Activated CD4-positive, alpha-beta T cell treated with anti-CD3 and anti-CD28 coated beads, Interleukin-2, amount 10 ng/mL, durations not matched to agents 7 days and 5 days (primary cell): ENCODE results near the gene SCRT2. TPM values are rescaled to one million over a fixed set of nuclear protein-coding genes. Genes with fewer than 3 reads are reported as not detected.
"Not testable (repeated sequence)": the region's sequence is repeated elsewhere in the genome, so short reads cannot be mapped to it uniquely, and the experiment has no call there.

Source experiments
- CTCF ChIA-PET: fragments of 350-600 bp; sonication (Branson Sonifier 250); formaldehyde crosslinking; loops from one replicate; lab custom pipeline; 2021; ENCODE audit warnings: antibody characterized with exemption; lab: Charles Lee
- POLR2A ChIA-PET: fragments of 350-600 bp; sonication (Branson Sonifier 250); formaldehyde crosslinking; loops from one replicate; lab custom pipeline; 2021; ENCODE audit warnings: antibody characterized with exemption; lab: Charles Lee
- DNase-seq: peaks from one replicate; pipeline ENCODE4 v3.0.0-alpha.2; 2020
- H3K27ac Mint-ChIP-seq: one replicate; pipeline ENCODE4 v1.8.0; 2021; ENCODE audit warnings: mild to moderate bottlenecking, moderate library complexity, mixed read lengths
- H3K27me3 Mint-ChIP-seq: one replicate; pipeline ENCODE4 v1.8.0; 2021; ENCODE audit warnings: mixed read lengths
- H3K36me3 Mint-ChIP-seq: one replicate; pipeline ENCODE4 v1.8.0; 2021; ENCODE audit warnings: low read depth, mixed read lengths
- H3K4me1 Mint-ChIP-seq: one replicate; pipeline ENCODE4 v1.8.0; 2021; ENCODE audit warnings: mixed read lengths
- H3K4me3 Mint-ChIP-seq: one replicate; pipeline ENCODE4 v1.8.0; 2021; ENCODE audit warnings: mild to moderate bottlenecking, moderate library complexity, mixed read lengths
- H3K9me3 Mint-ChIP-seq: one replicate; pipeline ENCODE4 v1.8.0; 2021; ENCODE audit warnings: mixed read lengths
- total RNA-seq, 2 experiments: library from RNA; stranded (reverse); gene quantifications; one replicate each; pipeline ENCODE4 v1.2.3, GENCODE V29; 2021

Gene SCRT2
- total RNA-seq, 2 experiments from 2014 or later, result not detected

DNA sequence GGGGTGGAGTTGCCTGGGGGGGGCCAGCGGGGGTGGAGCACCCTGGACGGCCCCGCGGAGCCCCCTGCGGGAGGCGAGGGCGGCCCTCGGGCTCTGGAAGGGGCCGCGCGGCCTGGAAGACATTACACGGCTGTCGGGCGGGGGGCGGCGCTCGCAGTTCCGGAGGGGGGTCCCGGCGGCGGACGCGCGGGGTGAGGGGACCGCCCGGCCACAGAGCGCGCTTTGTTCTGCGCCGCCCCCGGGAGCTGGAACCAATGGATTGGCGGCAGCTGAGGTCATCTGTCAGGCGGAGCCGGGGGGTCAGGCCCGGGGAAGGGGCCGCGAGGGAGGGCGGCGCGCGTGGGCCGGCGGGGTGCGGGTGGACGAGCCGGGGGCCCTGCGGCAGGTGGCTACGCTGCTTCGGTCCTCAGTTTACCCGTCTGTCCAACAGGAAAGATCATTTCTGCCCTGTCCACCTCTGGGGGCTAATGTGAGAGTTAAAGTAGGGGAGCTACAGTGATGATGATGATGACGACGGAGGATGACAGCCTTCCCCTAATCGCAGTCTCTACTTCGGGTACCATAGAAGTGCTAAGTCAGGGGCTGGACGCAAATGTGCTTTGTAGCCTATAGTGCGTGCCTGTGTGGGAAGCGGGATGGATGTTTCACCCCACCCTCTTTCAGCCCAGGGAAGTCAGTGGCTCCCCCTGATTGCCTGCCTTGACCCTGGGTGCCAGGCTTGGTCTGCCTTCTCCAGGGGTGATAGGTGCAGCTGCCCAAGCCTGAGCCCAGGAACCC is 33.0 kb downstream of the SCRT2 start:
- Mint-ChIP-seq H3K27ac (no peak overlapping the region), H3K36me3 (peaks cover 5% of the 10 kb centered on the region), H3K9me3 (no peaks in the 10 kb centered on the region), H3K27me3 (peaks cover 25% of the 10 kb centered on the region), H3K4me3 (no peak overlapping the region), H3K4me1 (peaks cover 14% of the 10 kb centered on the region)
- ChIA-PET CTCF (no interaction called here), POLR2A (no interaction called here)
- no peak for DNase-seq

DNA sequence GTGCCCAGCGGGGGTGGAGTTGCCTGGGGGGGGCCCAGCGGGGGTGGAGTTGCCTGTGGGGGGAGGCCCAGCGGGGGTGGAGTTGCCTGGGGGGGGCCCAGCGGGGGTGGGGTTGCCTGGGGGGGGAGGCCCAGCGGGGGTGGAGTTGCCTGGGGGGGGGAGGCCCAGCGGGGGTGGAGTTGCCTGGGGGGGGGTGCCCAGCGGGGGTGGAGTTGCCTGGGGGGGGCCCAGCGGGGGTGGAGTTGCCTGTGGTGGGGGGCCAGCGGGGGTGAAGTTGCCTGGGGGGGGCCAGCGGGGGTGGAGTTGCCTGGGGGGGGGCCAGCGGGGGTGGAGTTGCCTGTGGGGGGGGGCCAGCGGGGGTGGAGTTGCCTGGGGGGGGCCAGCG is 33.6 kb downstream of the SCRT2 start:
- DNase-seq, CTCF ChIA-PET, H3K27ac Mint-ChIP-seq, H3K36me3 Mint-ChIP-seq, H3K4me3 Mint-ChIP-seq, H3K9me3 Mint-ChIP-seq: not testable (repeated sequence)
- POLR2A ChIA-PET, result interaction anchor here (0.6 kb wide), 1 partner anchor 24 kb away, joined by 3 read pairs; no protein-coding TSS in a partner anchor
- Mint-ChIP-seq H3K4me1 (peaks cover 14% of the 10 kb centered on the region), H3K27me3 (peaks cover 28% of the 10 kb centered on the region)

- no peak for DNase-seq
- Mint-ChIP-seq H3K9me3 (no peaks in the 10 kb centered on the region), H3K27ac (no peak overlapping the region), H3K36me3 (no peaks in the 10 kb centered on the region), H3K4me3 (no peak overlapping the region), H3K4me1 (peaks cover 14% of the 10 kb centered on the region), H3K27me3 (peaks cover 28% of the 10 kb centered on the region)
- CTCF ChIA-PET, result no interaction called here
- POLR2A ChIA-PET, result interaction anchor here (0.6 kb wide), 1 partner anchor 24 kb away, joined by 3 read pairs; no protein-coding TSS in a partner anchor
These were observed 34.1 kb downstream of the SCRT2 start for GRCh38 chr20:641516-641875.

DNA sequence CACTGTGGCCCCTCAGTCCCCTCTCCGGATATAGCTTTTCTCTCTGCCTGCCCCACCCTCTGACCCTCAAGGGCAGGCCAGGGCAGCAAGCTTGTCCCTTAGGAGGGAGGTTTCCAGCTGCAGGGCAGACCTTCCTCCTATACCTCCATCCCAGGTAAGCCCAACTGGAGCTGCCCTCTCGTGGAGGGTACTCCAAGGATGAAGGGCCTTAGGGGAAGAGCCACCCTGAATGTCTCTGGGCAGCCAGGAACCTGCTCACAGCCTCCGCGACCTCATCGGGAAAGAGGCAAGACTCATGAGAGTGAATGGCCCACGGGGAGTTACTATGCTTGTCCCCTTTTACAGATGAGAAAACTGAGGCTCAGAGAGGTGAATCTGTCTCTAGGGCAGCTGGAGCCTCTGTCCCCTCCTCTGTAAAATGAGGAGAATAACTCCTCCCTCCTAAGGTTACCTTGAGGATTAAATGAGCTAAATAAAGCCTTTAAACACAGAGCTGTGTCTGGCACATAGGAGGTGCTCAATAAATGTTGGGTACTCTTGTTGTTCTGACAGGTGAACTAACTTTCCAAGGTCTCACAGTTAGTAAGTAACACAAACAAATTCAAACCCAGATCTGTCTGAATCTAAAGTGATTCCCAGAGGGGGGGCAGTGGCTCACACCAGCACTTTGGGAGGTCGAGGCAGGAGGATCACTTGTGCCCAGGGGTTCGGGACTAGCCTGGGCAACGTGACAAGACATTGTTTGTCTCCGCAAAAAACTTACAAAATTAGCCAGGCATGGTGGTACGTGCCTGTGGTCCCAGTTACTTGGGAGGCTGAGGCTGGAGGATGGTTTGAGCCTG is 34.7 kb downstream of the SCRT2 start:
- ChIA-PET CTCF (interaction anchor here (1.8 kb wide), 1 partner anchor 11 kb away, joined by 4 read pairs; no protein-coding TSS in a partner anchor), POLR2A (interaction anchor here (0.6 kb wide), 1 partner anchor 23 kb away, joined by 3 read pairs; no protein-coding TSS in a partner anchor)
- Mint-ChIP-seq H3K4me3 (no peak overlapping the region), H3K9me3 (no peaks in the 10 kb centered on the region), H3K4me1 (peaks cover 12% of the 10 kb centered on the region), H3K36me3 (no peaks in the 10 kb centered on the region), H3K27me3 (peaks cover 31% of the 10 kb centered on the region), H3K27ac (no peak overlapping the region)
- no peak for DNase-seq

GRCh38 chr20:638579-638978 is 37.0 kb downstream of the SCRT2 start:
- Mint-ChIP-seq H3K4me3 (no peak overlapping the region), H3K4me1 (peaks cover 4% of the 10 kb centered on the region), H3K36me3 (no peaks in the 10 kb centered on the region), H3K9me3 (no peaks in the 10 kb centered on the region), H3K27me3 (peaks cover 25% of the 10 kb centered on the region), H3K27ac (no peak overlapping the region)
- POLR2A ChIA-PET, result no interaction called here
- CTCF ChIA-PET, result no interaction called here
- DNase-seq, result no peak

DNA sequence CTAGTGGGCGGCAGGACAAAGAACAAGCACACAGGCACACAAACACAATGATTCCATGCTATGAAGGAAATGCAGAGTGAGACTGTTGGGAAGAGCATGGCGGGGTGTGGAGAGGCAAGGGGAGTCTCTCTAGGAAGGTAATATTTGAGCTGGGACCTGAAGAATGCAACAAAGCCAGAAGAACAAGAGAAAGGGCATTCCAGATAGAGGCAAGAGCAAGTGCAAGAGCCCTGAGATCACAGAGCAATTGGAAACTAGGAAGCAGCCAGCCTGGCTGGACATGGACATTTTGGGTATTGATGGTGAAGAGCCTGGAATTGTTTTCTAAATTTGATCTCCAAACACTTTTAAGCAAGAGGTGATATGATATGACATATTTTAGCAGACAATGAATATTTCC is 38.0 kb downstream of the SCRT2 start:
- no peak overlapping the region for H3K4me3 Mint-ChIP-seq
- peaks cover 2% of the 10 kb centered on the region for H3K4me1 Mint-ChIP-seq
- H3K27me3 Mint-ChIP-seq, result peaks cover 16% of the 10 kb centered on the region
- CTCF ChIA-PET, result interaction anchor here (1.6 kb wide), 1 partner anchor 8 kb away, joined by 4 read pairs; no protein-coding TSS in a partner anchor
- no peaks in the 10 kb centered on the region for H3K9me3 Mint-ChIP-seq
- no peak for DNase-seq
- POLR2A ChIA-PET, result no interaction called here
- peak overlapping the region; percentile 15 for H3K27ac Mint-ChIP-seq
- no peaks in the 10 kb centered on the region for H3K36me3 Mint-ChIP-seq

DNA sequence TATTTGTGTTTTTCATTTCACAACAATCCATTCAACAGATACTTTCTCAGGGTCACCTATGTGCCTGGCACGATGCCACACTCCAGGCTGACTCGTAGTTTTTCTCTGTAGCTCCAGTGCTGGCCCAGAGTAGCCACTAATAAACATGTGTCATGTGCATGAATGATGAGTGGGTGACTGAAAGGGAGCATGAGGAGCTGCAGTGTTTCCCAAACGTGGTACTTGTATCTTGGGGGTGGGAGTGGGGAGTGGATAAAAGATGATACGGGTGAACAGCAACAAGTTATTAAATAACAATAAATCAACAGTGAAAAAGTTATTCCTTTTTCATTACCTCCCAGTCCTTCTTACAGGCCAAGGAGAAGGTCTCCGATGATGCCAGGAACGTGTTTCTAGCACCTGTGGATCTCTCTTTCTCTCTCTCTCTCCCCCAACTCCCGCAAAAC is 39.7 kb downstream of the SCRT2 start:
- CTCF ChIA-PET, result no interaction called here
- no peak for DNase-seq

DNA sequence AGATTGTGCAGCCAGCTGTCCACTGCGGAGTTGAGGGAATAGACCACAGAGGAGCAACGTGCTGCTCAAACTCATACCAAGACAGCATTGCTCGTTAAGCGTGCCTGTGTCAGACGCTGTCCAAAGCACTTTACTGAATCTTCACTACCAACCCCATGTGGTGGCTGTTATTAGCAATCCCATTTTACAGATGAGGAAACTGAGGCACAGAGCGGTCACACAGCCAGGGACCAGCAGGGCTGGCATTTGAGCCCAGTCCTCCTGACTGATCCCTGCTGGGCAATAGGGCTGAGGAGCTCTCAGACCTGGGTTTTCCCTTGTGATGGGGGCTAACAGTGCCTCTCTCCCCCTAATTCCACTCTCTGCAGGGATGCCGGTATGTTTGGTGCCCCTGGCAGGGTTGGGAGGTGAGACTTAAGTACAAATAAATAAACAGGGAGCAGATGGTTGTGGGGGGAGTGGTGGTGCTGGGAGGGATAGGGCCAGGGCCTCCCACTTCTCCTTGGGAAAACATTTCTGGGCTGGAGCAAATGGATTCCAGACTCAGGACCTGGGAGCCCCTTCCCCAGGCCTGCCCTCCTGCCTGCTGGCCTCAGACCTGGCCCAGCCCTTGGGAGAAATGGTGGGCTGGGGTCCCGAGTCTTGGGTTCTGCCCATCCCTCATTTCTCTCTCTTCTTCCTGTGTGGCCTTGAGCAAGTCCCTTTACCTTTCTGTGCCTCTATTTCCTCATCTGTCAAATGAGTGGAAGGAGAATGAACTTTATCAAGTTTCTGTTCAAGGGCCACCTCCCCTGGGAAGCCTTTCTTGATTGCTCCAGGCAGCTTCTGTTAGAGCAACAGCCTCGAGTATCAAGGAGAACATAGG is 40.3 kb downstream of the SCRT2 start:
- POLR2A ChIA-PET, result no interaction called here
- CTCF ChIA-PET, result no interaction called here
- Mint-ChIP-seq H3K27ac (no peak overlapping the region), H3K4me3 (no peak overlapping the region), H3K27me3 (peaks cover 11% of the 10 kb centered on the region), H3K9me3 (no peaks in the 10 kb centered on the region), H3K4me1 (no peaks in the 10 kb centered on the region), H3K36me3 (no peaks in the 10 kb centered on the region)
- DNase-seq, result no peak

More for the DNA sequence above, 39.7 kb downstream of the SCRT2 start:
- Mint-ChIP-seq H3K27ac (no peak overlapping the region), H3K36me3 (no peaks in the 10 kb centered on the region), H3K4me3 (no peak overlapping the region), H3K9me3 (no peaks in the 10 kb centered on the region), H3K4me1 (no peaks in the 10 kb centered on the region), H3K27me3 (peaks cover 12% of the 10 kb centered on the region)
- POLR2A ChIA-PET, result no interaction called here

DNA sequence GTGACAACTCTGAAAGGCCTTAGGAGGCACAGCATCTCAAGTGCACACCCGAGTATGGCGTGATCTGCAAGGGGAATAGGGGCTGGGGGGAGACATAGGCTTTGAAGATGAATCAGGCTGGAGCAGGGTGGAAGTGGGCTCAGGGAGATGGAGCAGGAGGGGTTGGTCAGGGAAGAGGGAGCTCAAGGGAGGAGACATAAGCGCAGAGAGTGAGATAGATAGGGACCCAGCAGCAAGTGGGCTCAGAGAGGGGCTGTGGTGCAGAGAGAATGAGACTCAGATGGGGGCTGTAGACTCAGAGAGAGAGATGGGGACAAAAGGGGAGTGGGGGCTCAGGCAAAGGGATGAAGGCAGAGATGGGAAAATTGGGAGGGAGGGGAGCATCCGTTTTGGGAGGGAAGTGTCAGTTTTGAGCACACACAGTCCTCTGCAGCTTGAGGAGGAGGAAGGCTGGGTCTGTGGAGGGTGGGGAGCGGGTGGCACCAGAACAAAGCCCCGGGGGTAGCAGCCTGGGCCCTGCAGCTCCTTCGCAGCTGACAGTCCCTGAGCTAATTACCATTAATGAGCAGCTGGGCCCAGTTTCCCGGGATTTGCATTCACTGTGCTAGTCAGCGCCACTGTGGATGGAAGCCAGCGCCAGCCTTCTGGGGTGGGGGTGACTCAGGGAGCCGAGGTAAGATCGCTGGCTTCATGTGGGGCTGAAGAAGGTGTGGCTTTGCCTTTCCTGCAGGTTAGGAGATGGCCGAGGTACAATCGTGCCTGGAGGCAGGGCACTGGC is 41.3 kb downstream of the SCRT2 start:
- Mint-ChIP-seq H3K4me1 (no peaks in the 10 kb centered on the region), H3K27ac (no peak overlapping the region), H3K9me3 (no peaks in the 10 kb centered on the region), H3K4me3 (no peak overlapping the region), H3K36me3 (no peaks in the 10 kb centered on the region), H3K27me3 (peaks cover 16% of the 10 kb centered on the region)
- ChIA-PET CTCF (no interaction called here), POLR2A (no interaction called here)
- DNase-seq, result no peak

DNA sequence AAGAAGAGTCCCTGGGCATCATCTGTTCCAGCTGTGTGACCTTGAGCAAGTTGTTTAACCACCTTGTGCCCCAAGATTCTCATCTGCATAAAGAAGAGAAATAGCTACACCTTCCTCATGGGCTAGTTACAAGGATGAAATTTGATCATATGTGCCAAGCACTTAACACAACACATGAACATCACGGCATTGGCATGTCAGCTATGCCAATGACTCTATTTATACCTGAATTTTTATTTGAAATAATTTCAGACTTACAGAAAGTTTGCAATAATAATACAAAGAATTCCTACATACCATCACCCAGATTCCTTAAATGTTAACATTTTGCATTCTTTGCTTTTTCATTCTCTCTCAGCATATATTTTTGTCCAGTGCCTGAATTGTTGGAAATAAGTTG is 44.5 kb downstream of the SCRT2 start:
- CTCF ChIA-PET, result interaction anchor here (1.0 to 3.2 kb wide), 2 partner anchors 14 to 71 kb away, joined by 3 to 9 read pairs; no protein-coding TSS in a partner anchor
- no peak overlapping the region for H3K27ac Mint-ChIP-seq
- no peaks in the 10 kb centered on the region for H3K4me1 Mint-ChIP-seq
- no peak for DNase-seq
- H3K36me3 Mint-ChIP-seq, result no peaks in the 10 kb centered on the region
- H3K27me3 Mint-ChIP-seq, result peaks cover 12% of the 10 kb centered on the region
- H3K9me3 Mint-ChIP-seq, result no peaks in the 10 kb centered on the region
- POLR2A ChIA-PET, result no interaction called here
- no peak overlapping the region for H3K4me3 Mint-ChIP-seq

- Mint-ChIP-seq H3K4me1 (no peaks in the 10 kb centered on the region), H3K27me3 (peaks cover 19% of the 10 kb centered on the region), H3K4me3 (no peak overlapping the region), H3K27ac (no peak overlapping the region), H3K36me3 (no peaks in the 10 kb centered on the region), H3K9me3 (no peaks in the 10 kb centered on the region)
- ChIA-PET POLR2A (no interaction called here), CTCF (no interaction called here)
- DNase-seq, result no peak
These were observed 49.0 kb downstream of the SCRT2 start for GRCh38 chr20:626579-626978.
